ENCODE data around the gene ZNF18.

DNA sequence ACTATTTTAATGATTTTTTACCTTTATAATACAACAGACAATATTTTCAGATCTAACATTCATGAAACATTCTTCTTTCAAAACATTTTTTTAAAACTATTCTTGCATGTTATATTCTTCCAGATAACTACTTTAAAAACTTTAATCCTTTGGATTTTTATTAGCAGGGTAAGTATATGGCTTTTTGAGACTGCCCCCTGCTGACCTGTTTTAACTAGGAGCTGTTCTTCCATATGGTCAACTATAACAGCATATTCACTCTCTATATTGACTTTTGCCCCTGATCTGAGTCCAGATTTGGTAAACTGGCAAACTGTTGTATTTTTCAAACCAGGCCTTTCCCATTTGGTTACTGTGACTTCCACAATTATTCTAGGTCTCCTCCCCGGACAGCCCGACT, 16.5 kb downstream of the ZNF18 start:
- no peak for TF ChIP-seq FOXM1 (IDR thresholded peaks at IDR 0.05; ENCODE audit: borderline replicate concordance)
- TF ChIP-seq LEF1 (IDR thresholded peaks at IDR 0.05; ENCODE audit: borderline replicate concordance) = no peak
- no peak for TF ChIP-seq CTBP1 (IDR thresholded peaks at IDR 0.05; ENCODE audit: borderline replicate concordance)
- TF ChIP-seq HDGF (IDR thresholded peaks at IDR 0.05; ENCODE audit: borderline replicate concordance) = no peak

All from HEK293T (cell line).